Measurements from ENCODE around the gene ONECUT3. TPM values are rescaled to one million over a fixed set of nuclear protein-coding genes. Genes with fewer than 3 reads are reported as not detected.
A peak's percentile ranks its signal among the peaks of the same experiment; 100 is the strongest.

Gene ONECUT3
- total and polyA plus RNA-seq, 9 donors = 0.01 to 0.05 (median 0.03) TPM; not detected in 3

DNA sequence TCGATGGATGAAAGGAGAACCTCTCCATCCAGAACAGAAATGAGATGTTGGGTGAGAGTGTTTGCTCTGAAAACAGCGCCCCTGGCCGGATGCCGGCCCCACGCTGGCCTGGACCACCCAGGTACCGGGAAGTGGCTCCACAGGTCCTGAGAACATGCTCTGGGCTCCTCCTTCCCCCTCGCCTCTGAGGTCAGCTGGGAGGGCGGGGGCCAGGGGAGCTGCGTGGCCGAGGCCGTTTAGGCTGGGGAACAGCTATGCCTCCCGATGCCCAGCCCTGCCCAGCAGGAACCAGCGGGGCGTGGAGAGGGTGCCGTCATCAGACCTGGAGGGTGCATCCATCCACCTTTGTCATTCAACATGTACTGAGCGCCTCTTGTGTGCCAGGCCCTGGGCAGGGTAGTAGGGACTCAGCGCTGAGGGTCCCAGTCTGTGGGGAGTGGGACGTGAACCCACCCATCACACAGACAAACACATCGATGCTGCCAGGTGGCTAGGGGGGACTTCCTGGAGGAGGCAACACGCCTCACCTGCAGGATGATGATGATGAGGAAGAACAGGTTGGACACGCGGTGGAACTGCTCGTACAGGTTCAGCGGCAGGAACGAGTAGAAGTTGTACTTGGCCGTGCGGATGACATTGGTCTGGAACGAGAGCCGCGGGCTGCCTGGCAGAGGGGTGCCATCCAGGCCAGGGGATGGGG lies 54.5 kb downstream of the ONECUT3 start:
- Histone ChIP-seq H3K4me3 (ENCODE audit: low read length) (no peak overlapping the region), H3K9me3 (replicated peaks; ENCODE audit: control insufficient read depth, low read depth, low read length) (peaks cover 3% of the 10 kb centered on the region), H3K4me1 (ENCODE audit: control insufficient read depth, insufficient read depth, low read length) (peaks cover 9% of the 10 kb centered on the region), H3K27ac (ENCODE audit: low read length) (no peak overlapping the region), H3K27me3 (ENCODE audit: control insufficient read depth, insufficient read depth, low read length) (peaks cover 9% of the 10 kb centered on the region), H3K36me3 (ENCODE audit: control insufficient read depth, insufficient read depth, low read length) (no peaks in the 10 kb centered on the region)
- peak; percentile 7 for DNase-seq
- WGBS (ENCODE audit: insufficient coverage) = 60% methylated on average over 22 of the region's 30 CpGs

DNA sequence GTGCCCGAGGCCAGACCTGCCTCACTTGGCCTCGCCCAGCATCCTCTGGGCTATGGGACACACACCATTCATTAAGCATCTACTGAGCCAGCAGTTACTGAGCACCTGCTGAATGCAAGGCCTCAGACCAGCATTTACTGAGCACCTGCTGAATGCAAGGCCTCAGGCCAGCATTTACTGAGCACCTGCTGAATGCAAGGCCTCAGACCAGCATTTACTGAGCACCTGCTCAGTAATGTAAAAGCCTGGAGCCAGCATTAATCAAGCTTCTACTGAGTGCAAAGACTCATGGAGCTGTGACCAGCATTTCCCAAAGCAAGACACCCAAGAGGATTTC lies 55.1 kb downstream of the ONECUT3 start:
- Histone ChIP-seq H3K9me3 (replicated peaks; ENCODE audit: control insufficient read depth, low read depth, low read length) (peaks cover 3% of the 10 kb centered on the region), H3K27ac (ENCODE audit: low read length) (no peak overlapping the region), H3K4me1 (ENCODE audit: control insufficient read depth, insufficient read depth, low read length) (peaks cover 14% of the 10 kb centered on the region), H3K27me3 (ENCODE audit: control insufficient read depth, insufficient read depth, low read length) (peaks cover 9% of the 10 kb centered on the region), H3K4me3 (ENCODE audit: low read length) (no peak overlapping the region), H3K36me3 (ENCODE audit: control insufficient read depth, insufficient read depth, low read length) (no peaks in the 10 kb centered on the region)
- no peak for DNase-seq
- 91% methylated on average over 2 of the region's 2 CpGs for WGBS (ENCODE audit: insufficient coverage)

DNA sequence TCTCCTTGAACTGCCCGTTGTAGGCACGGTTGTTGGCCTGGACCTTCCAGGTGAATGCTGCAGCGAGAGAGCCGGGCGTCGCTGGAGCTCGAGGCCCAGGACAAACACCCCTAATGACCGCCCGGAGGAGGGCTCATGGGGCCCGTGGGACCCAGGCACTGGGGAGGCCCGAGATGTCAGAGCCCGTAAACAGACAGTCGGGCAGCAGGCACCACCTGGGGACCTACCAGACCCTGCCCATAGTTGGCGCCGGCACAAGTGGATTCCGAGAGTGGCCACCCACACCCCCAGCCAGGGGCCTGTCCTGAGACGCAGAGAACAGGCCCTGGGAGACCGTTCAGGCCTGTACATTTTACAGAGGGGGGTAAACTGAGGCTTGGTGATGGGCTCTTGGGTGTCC lies 56.4 kb downstream of the ONECUT3 start:
- no peaks in the 10 kb centered on the region for H3K36me3 ChIP-seq (ENCODE audit: control insufficient read depth, insufficient read depth, low read length)
- no peaks in the 10 kb centered on the region for H3K9me3 ChIP-seq (replicated peaks; ENCODE audit: control insufficient read depth, low read depth, low read length)
- H3K27ac ChIP-seq (ENCODE audit: low read length) = no peak overlapping the region
- peaks cover 14% of the 10 kb centered on the region for H3K4me1 ChIP-seq (ENCODE audit: control insufficient read depth, insufficient read depth, low read length)
- 71% methylated on average over 11 of the region's 18 CpGs for WGBS (ENCODE audit: insufficient coverage)
- peak; percentile 11 for DNase-seq
- peaks cover 9% of the 10 kb centered on the region for H3K27me3 ChIP-seq (ENCODE audit: control insufficient read depth, insufficient read depth, low read length)
- H3K4me3 ChIP-seq (ENCODE audit: low read length) = no peak overlapping the region

- DNase-seq = no peak
- Histone ChIP-seq H3K4me3 (ENCODE audit: low read length) (no peak overlapping the region), H3K4me1 (ENCODE audit: control insufficient read depth, insufficient read depth, low read length) (peaks cover 14% of the 10 kb centered on the region), H3K9me3 (replicated peaks; ENCODE audit: control insufficient read depth, low read depth, low read length) (no peaks in the 10 kb centered on the region), H3K36me3 (ENCODE audit: control insufficient read depth, insufficient read depth, low read length) (peaks cover 8% of the 10 kb centered on the region), H3K27me3 (ENCODE audit: control insufficient read depth, insufficient read depth, low read length) (peaks cover 9% of the 10 kb centered on the region), H3K27ac (ENCODE audit: low read length) (no peak overlapping the region)
- WGBS (ENCODE audit: insufficient coverage) = 87% methylated on average over 15 of the region's 19 CpGs
Observed at GRCh38 chr19:1810439-1811160, 57.3 kb downstream of the ONECUT3 start.

DNA sequence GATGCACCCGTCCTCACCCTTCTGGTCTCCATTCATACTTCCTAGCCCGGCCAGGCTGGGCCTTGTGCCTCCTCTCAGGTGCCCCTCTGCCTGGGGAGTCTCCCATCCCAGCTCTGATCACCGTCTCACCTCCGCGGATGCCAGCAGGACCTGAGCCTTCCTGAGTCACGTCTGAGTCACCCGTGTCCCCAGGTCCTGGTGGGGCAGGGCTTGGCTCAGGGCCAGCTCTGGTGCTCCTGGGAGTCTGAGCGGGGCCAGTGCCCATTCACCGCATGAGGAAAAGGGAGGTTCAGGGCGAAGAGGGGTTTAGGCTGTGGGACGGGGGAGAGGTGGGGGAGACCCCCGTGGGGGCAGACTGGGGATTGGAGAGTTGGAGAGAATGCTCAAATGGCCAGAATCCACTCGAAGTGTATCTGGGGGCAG lies 58.2 kb downstream of the ONECUT3 start:
- Histone ChIP-seq H3K4me1 (ENCODE audit: control insufficient read depth, insufficient read depth, low read length) (peaks cover 14% of the 10 kb centered on the region), H3K27me3 (ENCODE audit: control insufficient read depth, insufficient read depth, low read length) (peaks cover 9% of the 10 kb centered on the region), H3K4me3 (ENCODE audit: low read length) (no peak overlapping the region), H3K36me3 (ENCODE audit: control insufficient read depth, insufficient read depth, low read length) (peaks cover 15% of the 10 kb centered on the region), H3K27ac (ENCODE audit: low read length) (no peak overlapping the region), H3K9me3 (replicated peaks; ENCODE audit: control insufficient read depth, low read depth, low read length) (no peaks in the 10 kb centered on the region)
- WGBS (ENCODE audit: insufficient coverage) = 32% methylated on average over 11 of the region's 13 CpGs
- DNase-seq = peak; percentile 36

DNA sequence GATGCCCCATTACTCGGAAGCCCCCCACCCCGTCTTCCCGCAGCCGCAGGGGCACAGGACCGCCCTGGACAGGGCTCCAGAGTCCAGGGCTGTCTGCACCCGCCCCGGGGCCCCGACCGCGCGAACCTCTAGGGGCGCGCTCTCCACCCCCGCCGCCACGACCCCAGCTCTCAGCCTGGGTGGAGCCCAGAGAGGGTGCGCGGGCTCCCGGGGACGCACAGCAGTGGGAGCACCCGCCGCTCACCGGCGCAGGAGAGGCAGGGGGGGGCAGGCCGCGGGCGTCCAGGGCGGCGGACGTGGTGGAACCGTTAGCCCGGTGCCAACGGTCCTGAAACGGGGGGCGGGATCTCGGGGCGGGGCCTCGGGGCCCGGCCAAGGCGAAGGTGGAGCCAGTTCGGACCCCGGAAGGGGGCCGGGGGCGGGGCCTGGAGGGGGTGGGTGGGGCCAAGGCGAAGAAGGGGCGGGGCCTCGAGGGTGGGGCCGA lies 58.7 kb downstream of the ONECUT3 start, which contains the start of gene ATP8B3:
ATP8B3 (minus strand) TSS at position 335 of the 484 bp plus-strand sequence. CDS start 540 bp downstream, outside the sequence.
- Histone ChIP-seq H3K9me3 (replicated peaks; ENCODE audit: control insufficient read depth, low read depth, low read length) (no peaks in the 10 kb centered on the region), H3K27ac (ENCODE audit: low read length) (peak within 1 kb of the TSS; percentile 29), H3K27me3 (ENCODE audit: control insufficient read depth, insufficient read depth, low read length) (peaks cover 7% of the 10 kb centered on the region), H3K4me3 (ENCODE audit: low read length) (peak within 1 kb of the TSS; percentile 53), H3K4me1 (ENCODE audit: control insufficient read depth, insufficient read depth, low read length) (peaks cover 14% of the 10 kb centered on the region), H3K36me3 (ENCODE audit: control insufficient read depth, insufficient read depth, low read length) (peaks cover 20% of the 10 kb centered on the region)
- DNase-seq = no peak
- 3% methylated on average over 34 of the region's 48 CpGs for WGBS (ENCODE audit: insufficient coverage)

GRCh38 chr19:1812426-1813191 lies 59.3 kb downstream of the ONECUT3 start:
- peak; percentile 90 for DNase-seq
- H3K9me3 ChIP-seq (replicated peaks; ENCODE audit: control insufficient read depth, low read depth, low read length) = no peaks in the 10 kb centered on the region
- H3K27me3 ChIP-seq (ENCODE audit: control insufficient read depth, insufficient read depth, low read length) = peaks cover 2% of the 10 kb centered on the region
- WGBS (ENCODE audit: insufficient coverage) = 1% methylated on average over 40 of the region's 47 CpGs
- peaks cover 14% of the 10 kb centered on the region for H3K4me1 ChIP-seq (ENCODE audit: control insufficient read depth, insufficient read depth, low read length)
- peak overlapping the region; percentile 29 for H3K27ac ChIP-seq (ENCODE audit: low read length)
- peak overlapping the region; percentile 53 for H3K4me3 ChIP-seq (ENCODE audit: low read length)
- peaks cover 27% of the 10 kb centered on the region for H3K36me3 ChIP-seq (ENCODE audit: control insufficient read depth, insufficient read depth, low read length)

DNA sequence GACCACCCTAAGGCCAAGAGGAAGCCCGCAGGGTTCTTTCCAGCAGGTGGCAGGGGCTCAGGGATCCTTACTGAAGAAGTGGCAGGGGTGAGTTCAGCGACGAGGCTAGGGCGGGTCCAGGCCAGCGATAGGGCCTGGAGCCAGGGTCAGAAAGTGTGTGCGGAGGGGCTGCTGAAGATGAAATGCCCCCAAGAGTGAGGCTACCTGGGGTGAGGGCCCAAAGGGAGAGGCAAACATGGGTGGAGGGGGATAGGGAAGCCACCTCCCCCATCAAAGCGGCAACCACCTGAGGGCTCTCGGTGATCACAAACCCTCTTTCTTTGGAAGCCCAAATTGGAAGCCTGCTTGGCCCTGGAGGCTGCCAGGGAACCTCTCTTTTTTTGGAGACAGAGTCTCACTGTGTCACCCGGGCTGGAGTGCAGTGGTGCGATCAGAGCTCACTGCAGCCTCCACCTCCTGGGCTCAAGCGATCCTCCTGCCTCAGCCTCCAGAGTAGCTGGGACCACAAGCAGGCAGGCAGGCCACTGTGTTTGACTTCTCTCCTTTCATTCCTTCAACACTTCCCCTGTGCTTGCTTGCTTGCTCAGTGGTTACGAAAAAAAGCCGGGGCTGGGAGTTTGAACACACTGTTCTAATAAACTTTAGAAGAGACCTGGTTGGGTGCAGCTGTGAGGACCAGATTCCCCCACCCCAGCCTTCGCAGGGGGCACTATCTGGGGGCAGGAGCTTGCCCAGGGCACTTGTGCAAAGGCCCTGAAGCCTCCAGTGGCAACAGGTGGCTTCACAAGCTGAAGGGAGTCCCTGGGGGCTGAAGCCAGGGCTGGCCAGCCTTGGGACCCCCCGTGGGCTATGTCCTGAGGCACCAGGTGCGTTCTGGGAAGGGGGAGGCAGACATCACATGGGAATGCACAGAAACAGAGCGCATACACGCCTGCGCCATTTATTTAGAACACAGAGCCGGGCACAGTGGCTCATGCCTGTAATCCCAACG lies 60.2 kb downstream of the ONECUT3 start:
- Histone ChIP-seq H3K4me1 (ENCODE audit: control insufficient read depth, insufficient read depth, low read length) (peaks cover 14% of the 10 kb centered on the region), H3K9me3 (replicated peaks; ENCODE audit: control insufficient read depth, low read depth, low read length) (no peaks in the 10 kb centered on the region), H3K27ac (ENCODE audit: low read length) (peak overlapping the region; percentile 13), H3K36me3 (ENCODE audit: control insufficient read depth, insufficient read depth, low read length) (peaks cover 35% of the 10 kb centered on the region), H3K4me3 (ENCODE audit: low read length) (peak overlapping the region; percentile 53), H3K27me3 (ENCODE audit: control insufficient read depth, insufficient read depth, low read length) (peaks cover 2% of the 10 kb centered on the region)
- DNase-seq = no peak
- 55% methylated on average over 16 of the region's 21 CpGs for WGBS (ENCODE audit: insufficient coverage)

GRCh38 chr19:1814391-1814790 lies 61.1 kb downstream of the ONECUT3 start:
- peaks cover 2% of the 10 kb centered on the region for H3K27me3 ChIP-seq (ENCODE audit: control insufficient read depth, insufficient read depth, low read length)
- no peaks in the 10 kb centered on the region for H3K9me3 ChIP-seq (replicated peaks; ENCODE audit: control insufficient read depth, low read depth, low read length)
- WGBS (ENCODE audit: insufficient coverage) = 76% methylated on average over 9 of the region's 10 CpGs
- no peak overlapping the region for H3K4me3 ChIP-seq (ENCODE audit: low read length)
- peaks cover 17% of the 10 kb centered on the region for H3K4me1 ChIP-seq (ENCODE audit: control insufficient read depth, insufficient read depth, low read length)
- DNase-seq = no peak
- H3K36me3 ChIP-seq (ENCODE audit: control insufficient read depth, insufficient read depth, low read length) = peaks cover 44% of the 10 kb centered on the region
- no peak overlapping the region for H3K27ac ChIP-seq (ENCODE audit: low read length)
